Medulla oblongata (tissue), 1 donor: ENCODE data around the gene MAPK4.
A peak's percentile ranks its signal among the peaks of the same experiment; 100 is the strongest.

Experiments
- DNase-seq: peaks from one replicate; pipeline ENCODE4 v3.0.0-alpha.2; 2015; ENCODE audit errors: extremely low spot score

The MAPK4 gene

DNA sequence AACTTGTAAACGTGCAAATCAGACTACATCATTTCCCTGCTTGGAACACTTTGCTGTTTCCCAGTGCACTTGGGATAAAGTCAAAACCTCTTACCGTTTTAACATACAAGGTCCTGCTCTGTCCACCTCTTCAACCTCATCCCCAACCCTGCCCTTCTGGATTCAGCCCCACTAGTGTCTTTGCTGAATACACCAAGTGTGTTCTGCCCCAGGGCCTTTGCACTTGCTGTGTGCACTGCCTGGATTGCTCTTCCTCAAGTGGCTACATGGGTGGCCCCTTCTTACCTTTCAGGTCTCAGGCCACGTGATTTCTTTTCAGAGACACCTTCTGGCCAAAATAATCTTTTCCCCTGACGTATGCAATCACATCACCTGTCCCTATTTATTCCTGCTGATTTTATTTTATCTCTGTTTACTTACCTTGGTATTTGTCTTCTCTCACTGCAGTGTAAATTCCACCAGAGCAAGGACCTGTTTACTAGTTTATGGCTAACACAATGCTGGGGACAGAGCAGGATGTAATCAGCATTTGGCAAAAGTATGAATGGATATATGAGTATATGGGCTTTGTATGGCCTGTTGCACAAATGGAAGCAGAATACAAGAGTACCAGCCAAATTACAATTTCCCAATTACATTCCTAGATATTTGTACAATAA, 63.9 kb downstream of the MAPK4 start:
- DNase-seq = no peak

GRCh38 chr18:50624981-50625380, 65.1 kb downstream of the MAPK4 start:
- no peak for DNase-seq

- no peak for DNase-seq
Measured at GRCh38 chr18:50626317-50626716, 66.4 kb downstream of the MAPK4 start.

GRCh38 chr18:50627594-50628532, 68.0 kb downstream of the MAPK4 start:
- DNase-seq = no peak

DNA sequence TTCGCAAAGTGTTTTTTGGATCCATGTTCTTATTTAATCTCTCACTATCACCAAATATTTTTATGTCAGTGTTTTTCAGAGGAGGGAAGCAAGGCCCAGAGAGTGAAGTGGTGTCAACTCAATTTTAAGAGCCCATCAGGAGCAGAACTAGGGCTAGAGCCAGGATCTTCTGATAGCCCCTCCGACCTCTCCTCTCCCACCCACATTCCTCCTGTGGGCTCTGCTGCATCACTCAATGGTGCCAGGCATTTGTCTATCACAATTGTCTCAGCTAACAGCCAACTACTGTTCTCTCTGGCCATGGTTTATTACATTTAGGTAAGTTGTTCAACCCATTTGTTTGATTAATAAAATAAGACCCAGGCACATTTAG, 68.6 kb downstream of the MAPK4 start:
- no peak for DNase-seq

GRCh38 chr18:50629148-50629631, 69.3 kb downstream of the MAPK4 start:
- DNase-seq = no peak

DNA sequence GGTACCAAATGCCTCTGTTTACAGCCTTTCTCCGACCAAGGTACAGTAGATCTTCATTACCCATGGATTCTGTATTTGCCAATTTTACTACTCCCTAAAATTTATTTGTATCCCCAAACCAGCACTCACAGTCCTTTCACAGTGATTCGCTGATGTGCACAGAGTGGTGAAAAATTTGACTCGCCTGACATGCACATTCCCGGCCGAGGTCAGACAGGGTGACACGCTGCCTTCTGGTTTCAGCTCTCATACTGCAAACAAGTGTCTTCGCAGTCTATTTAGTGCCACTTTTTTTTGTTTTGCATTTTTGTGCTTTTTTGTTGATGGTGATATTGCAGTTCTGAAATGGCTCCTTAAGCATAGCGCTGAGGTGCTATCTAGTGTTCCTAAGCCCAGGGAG, 71.0 kb downstream of the MAPK4 start:
- DNase-seq = no peak

GRCh38 chr18:50632895-50633515, 73.1 kb downstream of the MAPK4 start:
- no peak for DNase-seq

DNA sequence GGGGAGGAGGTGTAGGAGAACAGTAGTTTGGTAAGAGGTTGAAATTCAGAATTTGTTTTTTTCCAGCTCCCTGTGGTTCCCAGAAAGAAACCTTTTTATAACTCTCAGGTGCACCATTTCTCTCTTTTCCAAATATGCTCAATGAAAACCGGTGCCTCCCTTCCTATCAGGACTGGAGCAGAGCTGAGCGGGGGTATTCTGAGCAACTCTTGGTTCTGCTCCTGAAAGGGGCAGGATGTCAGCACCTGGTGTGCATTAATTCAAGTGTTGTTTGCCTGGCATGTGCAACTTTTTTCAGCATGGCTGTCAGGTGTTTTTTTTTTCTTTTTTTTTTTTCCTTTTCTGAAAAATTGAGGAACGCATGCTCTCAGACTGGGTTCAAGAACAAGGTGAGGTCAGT, 74.1 kb downstream of the MAPK4 start:
- no peak for DNase-seq

DNA sequence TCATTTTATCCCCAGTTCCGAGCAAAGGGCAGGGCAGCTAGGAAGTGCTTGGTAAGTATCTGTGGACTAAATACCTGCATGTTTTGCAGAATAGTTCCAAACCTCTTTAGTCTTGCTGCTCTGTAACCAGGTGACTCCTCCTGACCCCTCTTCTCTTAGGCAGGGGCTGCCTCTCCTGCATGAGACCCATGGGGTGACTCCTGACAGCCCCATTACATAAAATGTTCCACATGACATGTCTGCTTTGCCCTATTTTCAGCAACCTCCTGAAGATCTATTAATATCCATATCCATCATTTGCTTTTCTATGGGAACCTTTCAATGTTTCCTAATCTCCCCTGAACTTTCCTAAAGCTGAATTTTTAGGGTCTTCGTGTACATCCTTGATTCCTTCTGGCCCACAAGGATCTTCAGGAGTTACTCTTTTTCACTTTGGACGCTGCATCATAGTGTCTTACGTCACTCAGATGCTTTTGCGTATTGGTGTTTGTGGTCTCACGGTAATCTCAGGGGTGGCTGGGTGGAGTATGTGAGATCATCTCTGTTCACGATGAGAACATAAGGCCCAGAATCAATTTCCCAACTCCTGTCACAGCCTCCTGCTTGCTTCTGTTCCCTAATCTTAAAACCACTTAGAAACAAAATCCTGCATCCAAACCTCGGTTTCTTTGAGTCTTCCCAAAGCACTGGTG, 76.6 kb downstream of the MAPK4 start:
- no peak for DNase-seq

DNA sequence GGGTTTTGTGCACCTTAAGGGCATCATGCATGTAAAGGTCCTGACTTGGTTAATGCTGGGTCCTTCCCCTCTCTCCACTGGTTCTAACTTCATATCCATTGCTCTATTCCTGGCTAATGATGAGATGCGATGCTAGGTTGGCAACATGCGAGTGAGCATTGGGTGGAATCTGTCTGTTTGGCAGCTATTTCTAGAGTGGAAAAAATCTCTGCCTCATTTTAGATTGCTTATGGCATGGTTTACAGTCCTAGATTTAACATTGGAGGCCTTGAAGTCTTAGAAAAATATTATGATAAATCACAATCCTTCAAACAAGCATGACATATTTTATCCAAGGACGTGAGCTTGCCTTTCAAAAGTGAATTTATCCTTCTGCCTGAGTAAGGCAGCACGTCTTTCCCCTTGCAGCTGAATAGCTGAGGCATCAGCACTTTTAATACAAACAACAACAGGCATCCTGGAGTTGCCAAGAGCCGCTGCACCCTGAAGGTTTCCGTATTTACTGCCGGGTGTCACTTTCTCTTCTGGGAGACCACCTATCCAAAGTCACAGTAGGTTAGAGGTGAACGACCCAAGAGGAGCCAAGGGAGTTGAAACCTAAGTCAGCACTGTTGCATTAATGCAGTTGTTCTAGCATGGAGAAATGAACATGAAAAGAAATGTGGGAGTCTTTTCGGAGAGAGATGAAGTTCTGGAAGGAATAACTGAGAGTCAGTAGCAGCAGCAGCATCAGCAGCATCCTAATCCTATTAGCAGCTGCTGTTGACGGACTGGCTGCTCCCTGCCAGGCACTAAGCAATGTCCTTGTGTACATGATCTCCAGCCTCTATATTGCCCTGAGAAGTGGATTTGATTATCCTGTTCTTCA, 78.4 kb downstream of the MAPK4 start:
- DNase-seq = no peak

- DNase-seq = peak; percentile 46
Measured at GRCh38 chr18:50638884-50639420, 79.1 kb downstream of the MAPK4 start.

DNA sequence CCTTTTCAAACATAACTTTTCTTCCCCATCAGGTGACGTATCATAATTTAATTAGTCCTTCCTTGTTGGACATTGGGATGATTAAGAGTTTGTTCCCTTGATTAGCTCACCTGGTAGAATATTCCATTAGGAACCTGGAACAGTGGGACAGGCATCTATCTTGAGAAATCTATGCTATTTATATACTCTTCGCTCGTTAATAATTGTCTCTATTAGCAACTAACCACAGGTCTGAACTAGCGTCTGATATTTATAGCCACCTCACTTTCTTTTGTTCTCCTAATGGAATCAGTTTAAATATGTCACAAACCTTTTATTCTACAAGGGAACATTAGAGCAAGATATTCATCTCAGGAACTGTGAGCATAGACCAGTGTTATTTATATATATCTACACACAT, 79.8 kb downstream of the MAPK4 start:
- DNase-seq = no peak

- DNase-seq = no peak
Measured at GRCh38 chr18:50642439-50642838, 82.6 kb downstream of the MAPK4 start.

DNA sequence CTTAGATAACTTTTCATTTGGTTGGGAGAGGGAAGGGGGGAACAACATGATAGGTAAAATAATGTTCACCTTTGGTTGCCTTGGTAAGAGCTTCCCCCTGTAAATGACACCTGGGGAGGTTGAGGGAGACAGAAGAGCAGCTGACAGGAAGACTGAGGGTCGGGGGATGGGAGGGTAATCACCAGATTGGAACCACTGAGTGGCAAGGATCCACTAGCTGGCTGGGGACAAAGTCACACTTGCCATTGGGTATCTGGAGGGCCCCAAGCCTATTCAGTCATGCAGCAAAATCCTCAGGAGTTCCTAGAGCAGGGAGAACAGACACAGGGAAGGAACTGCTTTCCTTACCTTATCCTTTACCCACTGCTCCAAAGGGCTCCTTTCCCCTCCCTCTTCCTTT, 84.3 kb downstream of the MAPK4 start:
- no peak for DNase-seq

- no peak for DNase-seq
Measured at GRCh38 chr18:50644807-50645206, 84.9 kb downstream of the MAPK4 start.

DNA sequence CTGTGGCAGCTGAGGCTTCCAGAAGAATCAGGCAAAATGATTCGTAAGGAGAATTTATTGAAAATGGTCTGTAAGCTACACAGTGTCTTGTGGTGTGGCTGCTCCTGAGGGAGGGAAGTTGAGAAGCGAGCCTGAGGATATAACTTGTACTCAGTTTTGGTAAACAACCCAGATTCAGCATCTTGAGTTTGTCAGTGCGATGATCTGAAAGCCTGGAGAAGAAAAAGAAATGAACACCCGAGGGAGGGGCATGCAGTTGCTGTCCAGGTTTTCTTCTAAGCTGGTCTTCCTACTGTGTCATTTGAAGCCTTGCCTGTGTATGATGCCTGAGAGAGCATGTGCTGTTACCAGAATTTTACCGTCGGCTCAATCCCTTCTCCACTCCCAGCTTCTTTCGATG, 87.3 kb downstream of the MAPK4 start:
- no peak for DNase-seq

GRCh38 chr18:50647792-50648191, 87.9 kb downstream of the MAPK4 start:
- DNase-seq = no peak

- DNase-seq = peak; percentile 85
Measured at GRCh38 chr18:50649821-50650220, 89.9 kb downstream of the MAPK4 start.

GRCh38 chr18:50651334-50651733, 91.4 kb downstream of the MAPK4 start:
- no peak for DNase-seq
